ENCODE data around the gene FBXO41. TPM values are rescaled to one million over a fixed set of nuclear protein-coding genes. Genes with fewer than 3 reads are reported as not detected.

FBXO41 gene
- total RNA-seq, 1 donor from 2014 or later: 0.69 TPM

DNA sequence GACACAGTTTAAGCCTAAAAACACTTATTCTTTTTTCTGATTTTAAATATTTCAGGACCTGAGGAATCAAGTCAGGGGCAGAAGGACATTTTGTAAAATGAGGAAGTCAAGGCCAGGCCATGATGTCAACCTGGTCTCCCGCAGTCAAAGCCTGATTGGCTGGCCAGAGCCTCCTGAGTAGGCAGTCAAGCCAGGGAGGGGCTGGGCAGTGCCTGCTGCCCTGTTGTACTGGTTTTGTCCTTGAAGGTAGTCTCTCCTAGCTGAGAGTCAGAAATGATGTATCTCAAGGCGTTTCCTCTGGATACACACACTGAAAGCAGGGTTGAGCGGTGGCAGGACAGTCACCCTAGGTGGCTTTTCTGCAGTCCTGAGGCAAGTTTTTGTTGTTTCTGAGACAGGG lies 30.4 kb downstream of the FBXO41 start:
- ATAC-seq: no peak

DNA sequence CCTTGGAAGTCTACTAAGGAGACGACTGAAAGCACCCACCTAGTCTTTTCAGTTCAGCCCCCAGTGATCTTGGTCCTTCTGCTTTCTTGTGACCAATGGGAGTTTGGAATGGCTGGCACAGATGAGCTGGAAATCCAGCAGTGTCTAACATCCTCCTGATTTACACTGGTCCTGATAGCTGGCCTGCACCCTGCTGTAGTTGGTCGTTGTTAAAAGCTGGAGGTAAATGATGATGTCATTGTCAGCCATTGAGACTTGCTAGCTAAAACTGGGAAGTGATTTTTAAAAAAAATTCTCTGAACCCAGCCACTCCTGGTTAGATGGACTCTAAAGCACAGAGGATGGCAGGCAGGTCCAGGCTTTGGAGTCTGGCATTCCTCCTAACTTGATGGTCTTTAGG lies 30.9 kb downstream of the FBXO41 start:
- intact Hi-C loops (cut with micrococcal nuclease): no loop called here
- DNase-seq (no peak), ATAC-seq (no peak)

More for the DNA sequence above, 30.4 kb downstream of the FBXO41 start:
- intact Hi-C loops (cut with micrococcal nuclease): no loop called here
- no peak for DNase-seq

DNA sequence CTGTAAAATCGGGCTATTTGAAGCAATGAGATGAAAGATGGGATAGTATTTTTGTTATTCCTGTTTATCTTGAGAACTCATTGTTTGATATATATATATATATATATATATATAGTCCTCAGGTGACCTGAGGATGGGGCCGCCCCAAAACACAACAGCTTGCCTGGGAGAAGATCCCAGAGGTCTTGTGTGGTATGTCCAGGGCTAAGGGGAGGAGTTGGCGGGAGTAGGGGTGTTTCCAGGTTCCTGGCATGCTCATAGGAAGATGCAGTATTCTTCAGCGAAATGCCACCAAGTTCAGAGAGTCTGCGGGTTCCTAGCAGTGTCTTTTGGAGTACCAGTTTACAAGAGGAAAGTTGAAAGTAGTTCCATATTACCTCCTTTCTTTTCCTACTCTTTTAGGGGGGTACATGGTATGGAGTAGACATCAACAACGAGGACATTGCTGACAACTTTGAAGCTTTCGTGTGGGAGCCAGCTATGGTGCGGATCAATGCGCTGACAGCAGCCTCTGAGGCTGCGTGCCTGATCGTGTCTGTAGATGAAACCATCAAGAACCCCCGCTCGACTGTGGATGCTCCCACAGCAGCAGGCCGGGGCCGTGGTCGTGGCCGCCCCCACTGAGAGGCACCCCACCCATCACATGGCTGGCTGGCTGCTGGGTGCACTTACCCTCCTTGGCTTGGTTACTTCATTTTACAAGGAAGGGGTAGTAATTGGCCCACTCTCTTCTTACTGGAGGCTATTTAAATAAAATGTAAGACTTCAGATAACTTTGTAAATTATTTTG lies 31.8 kb downstream of the FBXO41 start:
- DNase-seq: no peak
- intact Hi-C loops (cut with micrococcal nuclease): no loop called here
- ATAC-seq: no peak

DNA sequence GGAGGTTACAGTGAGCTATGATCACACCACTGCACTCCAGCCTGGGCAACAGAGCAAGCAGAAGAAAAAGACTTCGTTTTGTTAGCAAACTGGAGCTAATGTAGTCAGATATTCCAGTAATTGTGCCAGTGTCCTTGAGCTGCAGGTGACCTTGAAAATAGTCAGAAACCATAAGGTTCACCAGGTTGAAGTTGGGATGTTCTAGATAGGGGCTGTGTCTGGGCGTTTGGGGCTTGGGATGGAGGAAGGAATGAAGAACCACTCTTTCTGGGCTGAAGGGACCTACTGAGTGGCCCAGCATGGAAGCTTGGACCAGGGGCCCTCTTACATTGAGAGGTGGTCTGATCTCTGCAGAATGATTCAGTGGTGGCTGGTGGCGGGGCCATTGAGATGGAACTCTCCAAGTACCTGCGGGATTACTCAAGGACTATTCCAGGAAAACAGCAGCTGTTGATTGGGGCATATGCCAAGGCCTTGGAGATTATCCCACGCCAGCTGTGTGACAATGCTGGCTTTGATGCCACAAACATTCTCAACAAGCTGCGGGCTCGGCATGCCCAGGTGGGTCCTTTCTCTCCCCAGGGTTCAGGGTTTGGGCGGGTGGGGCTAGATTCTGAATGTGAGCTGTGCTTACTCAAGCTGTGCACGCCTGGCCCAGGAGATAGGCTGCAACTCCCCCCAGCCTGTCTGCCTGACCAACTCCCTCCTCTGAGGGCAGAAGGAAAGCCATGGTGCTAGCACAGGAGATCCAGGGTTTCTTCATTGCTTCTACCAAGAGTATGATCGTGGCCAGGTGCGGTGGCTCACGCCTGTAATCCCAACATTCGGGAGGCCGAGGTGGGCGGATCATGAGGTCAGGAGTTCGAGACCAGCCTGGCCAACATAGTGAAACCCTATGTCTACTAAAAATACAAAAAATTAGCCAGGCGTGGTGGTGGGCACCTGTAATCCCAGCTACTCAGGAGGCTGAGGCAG lies 33.1 kb downstream of the FBXO41 start:
- ATAC-seq (no peak), DNase-seq (no peak)
- intact Hi-C loops (cut with micrococcal nuclease): no loop called here

DNA sequence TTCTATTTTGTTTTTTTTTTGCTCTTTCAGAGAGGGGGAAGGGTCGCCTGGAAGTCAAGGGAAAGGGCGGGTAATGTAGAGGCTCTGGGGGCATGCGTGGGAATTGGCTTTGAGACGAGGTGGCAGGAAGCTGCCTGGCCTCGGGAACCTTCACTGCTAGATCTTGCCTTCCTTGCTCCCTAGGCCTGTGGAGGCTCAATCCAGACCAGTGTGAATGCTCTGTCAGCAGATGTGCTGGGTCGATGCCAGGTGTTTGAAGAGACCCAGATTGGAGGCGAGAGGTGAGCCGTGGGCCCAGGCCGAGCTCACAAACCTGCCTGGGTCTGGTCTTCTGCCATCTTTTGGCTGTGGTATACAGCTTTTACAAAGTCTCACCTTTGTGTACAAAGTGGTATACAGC lies 34.6 kb downstream of the FBXO41 start:
- ATAC-seq: peak; percentile 44
- no peak for DNase-seq
- intact Hi-C loops (cut with micrococcal nuclease): no loop called here

DNA sequence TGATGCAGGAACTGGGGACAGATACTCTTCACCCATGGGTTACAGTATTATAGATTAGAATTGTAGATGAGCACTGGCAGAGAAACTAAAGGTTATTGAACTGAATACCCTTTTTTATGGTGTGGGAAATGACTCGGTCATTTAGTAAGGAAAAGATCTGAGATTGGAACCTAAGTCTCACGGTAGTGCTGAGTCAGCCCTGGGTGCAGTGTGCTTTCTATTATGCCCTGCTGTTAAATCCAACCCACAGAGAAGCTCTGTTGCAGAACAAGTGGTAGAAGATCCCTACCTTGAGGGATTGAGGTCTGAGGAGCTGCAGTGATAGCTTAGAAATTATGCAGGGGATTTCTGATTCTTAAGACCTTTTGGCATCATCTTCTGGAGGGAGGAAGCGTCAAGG lies 37.4 kb downstream of the FBXO41 start:
- ATAC-seq (no peak), DNase-seq (no peak)
- intact Hi-C loops (cut with micrococcal nuclease): no loop called here

DNA sequence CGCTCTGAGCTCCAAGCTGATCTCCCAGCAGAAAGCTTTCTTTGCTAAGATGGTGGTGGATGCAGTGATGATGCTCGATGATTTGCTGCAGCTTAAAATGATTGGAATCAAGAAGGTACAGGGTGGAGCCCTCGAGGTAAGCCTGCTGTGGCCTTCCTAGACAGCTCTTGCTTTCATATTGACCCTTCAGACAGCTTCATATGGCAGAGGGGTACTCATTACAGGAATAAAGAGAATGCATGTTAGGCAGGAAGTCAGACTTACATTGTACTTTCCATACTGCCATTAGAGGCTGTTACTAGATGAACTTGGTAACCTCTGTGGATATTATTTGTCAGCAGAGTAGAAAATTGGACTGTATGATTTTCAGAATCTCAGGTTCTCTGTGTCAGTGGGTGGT lies 39.7 kb downstream of the FBXO41 start:
- intact Hi-C loops (cut with micrococcal nuclease): no loop called here
- no peak for ATAC-seq
- DNase-seq: no peak

DNA sequence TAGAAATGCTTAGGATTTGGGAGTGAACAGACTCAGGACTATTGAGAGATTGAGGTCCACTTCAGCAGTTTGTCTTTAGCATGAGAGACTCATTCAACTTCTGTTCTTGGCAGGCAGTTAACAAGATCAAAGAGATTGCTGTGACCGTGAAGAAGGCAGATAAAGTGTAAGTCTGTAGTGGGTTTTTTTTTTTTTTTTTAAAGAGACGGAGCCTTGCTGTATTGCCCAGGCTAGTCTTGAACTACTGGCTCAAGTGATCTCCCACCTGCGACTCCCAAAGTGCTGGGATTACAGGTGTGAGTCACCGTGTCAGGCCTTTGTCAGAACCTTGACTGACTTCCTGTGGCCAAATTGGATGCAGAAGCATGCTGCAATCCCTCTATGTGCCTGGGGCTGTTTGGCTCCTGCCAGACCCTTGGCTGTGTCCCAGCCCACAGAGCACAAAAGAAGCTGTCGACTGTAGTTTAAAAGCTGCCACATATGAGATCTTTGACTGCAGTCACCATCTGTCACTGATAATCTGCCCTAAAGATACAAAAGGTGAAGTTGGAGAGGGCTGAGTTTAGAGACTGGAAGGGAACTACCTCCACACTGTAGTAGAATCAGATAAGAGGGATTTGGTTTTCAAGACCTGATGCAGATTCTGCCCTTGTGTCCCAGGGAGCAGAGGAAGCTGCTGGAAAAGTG lies 40.3 kb downstream of the FBXO41 start:
- intact Hi-C loops (cut with micrococcal nuclease): no loop called here
- no peak for DNase-seq

DNA sequence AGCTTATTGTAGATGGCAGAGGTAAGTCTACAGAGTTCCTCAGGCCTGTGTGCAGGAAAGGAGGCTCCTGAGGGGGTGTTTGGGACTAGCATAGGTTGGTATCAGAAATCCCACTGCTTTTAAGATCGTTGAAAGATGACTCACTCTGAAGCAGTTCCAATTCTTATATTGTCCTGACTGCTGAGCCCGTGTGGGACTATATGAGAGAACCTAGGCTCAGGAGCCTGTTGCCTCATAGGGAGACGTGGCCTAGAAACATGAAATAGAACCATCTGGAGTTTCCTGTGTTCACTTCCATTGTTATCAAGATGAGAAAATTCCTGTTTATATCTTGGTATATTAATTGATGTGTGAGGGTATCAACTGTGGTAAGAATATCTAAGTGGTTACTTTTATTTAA lies 44.5 kb downstream of the FBXO41 start:
- intact Hi-C loops (cut with micrococcal nuclease): no loop called here
- no peak for DNase-seq

More for the DNA sequence above, 40.3 kb downstream of the FBXO41 start:
- peak; percentile 81 for ATAC-seq

DNA sequence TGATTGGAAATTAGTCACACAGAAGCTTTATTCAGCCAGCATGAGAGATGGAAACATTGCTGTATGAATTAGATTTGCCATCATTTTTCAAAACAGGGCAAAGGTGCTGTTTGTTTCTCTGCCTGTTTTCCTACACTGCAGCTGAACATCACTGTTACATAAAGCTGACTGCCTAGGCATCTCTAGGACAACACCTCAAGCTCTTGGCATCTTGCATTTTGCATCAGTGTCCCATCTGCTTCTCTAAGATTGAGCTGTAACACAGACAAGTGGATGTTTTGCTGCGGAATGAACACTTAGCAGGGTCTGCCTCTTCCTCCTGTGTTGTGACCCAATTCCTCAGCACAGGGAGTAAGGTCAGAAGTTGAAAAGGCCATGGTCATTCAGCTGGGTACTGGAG lies 45.3 kb downstream of the FBXO41 start:
- no peak for ATAC-seq
- intact Hi-C loops (cut with micrococcal nuclease): no loop called here

More for the DNA sequence above, 44.5 kb downstream of the FBXO41 start:
- no peak for ATAC-seq

DNA sequence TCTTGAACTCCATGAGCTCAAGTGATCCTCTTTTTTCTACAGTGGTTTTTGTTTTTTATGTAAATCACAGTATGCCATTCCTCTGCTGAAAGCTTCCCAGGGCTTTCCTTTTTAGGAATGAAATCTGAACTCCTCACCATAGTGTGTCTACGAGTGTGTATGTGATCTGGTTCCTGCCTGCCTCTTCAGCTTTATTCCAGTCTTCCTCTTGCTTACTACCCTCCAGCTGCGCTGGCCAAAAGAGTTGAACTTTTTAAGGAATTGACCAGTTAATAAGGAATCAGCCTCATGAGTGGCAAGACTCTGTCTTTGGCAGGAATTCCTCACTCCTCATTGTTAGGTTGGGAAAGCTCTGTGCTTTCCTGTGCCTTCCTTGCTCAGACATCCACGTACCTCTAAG lies 46.1 kb downstream of the FBXO41 start:
- intact Hi-C loops (cut with micrococcal nuclease): no loop called here
- DNase-seq (no peak), ATAC-seq (no peak)

More for the DNA sequence above, 45.3 kb downstream of the FBXO41 start:
- DNase-seq: no peak

DNA sequence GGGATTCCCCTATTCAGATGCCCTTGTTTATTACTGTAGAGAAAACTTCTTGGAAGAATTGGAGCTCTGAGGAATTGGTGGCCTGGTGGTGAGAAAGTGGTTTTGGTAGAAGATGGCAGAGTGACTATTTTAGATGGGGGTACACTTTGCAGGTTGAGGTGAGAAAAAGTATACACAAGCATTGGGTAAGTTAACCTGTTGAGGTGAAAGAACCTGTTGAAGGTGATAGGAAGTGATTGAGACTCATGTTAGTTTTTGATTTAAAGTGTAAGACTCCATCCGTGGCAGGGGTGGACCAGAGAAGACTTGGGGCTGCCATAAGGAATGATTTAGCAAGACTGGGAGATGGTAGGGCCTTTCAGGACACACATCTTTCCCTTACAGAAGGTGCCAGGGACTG lies 47.1 kb downstream of the FBXO41 start:
- no peak for DNase-seq
- no peak for ATAC-seq
- intact Hi-C loops (cut with micrococcal nuclease): no loop called here

DNA sequence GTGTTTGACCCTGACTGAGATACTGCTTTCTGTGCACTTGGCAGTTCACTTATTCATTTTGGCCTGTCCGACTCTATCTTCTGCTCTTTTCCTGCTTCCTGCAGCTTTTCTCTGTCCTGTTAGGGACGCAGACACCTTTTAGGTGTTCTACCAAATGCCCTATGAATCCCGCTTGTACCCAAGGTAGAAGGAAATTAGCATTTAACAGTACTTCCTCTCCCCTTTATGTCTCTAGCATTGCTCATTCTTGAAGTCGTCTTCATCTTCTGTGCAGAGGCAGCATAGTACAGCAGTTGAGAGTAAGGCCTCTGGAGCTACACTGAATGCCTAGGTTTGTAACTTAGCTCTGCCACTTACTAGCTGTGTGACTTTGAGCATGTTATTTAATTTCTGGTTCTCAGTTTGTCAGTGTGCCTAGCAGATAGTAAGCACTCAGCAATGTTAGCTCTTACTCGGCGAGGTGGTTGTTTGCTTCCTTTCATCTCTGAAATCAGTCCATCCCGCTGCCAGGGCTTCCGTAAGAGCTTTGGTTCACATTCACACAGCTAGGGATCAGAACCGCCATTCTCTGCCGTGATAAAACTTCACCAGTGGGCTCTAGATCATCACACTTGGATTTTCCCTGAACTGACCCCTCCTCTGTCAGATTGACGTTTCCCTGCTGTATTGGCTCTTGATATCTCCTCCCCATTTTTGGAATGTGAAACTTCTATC lies 48.8 kb downstream of the FBXO41 start:
- DNase-seq (no peak), ATAC-seq (no peak)
- intact Hi-C loops (cut with micrococcal nuclease): no loop called here

DNA sequence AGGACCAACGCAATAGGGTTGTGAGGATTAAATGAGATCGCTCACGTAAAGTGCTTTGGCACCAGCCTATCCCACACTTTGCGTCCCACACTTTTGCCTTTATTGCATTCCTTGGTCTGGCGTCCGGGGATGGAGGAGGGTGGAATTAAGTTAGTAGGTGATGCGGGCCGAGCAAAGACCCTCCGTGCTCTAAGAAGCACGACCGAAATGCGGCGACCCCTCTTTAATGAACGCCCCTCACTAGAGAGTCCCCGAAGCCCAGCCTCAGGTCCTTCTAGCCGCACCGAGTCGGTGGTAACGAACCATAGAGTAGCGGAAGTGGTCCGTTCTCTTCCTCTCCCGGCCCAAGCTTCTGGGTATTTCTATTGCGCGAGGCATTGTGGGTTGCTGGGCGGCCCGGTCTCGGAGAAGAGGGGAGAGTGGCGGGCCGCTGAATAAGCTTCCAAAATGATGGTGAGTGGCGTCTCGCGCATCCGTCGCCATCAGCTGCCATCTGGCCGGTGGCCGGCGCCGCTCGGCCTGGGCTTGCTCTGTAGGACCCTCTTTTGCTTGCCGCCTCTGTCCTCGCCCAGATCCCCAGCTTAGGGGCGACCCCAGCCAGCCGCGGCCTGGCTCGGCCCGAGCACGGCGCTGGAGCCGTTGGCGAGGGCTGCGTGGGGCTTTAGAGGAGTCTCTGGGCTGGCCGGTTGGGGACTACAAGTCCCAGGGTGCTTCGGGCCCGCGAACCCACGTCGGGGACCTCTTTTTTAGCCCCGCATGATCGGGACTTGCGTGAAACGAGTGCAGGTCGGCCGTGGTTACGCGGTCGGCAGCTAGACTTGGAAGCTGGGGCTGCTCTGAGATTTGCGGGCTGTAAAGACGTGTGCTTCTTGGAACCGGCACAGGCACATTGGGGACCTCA lies 50.1 kb downstream of the FBXO41 start, which contains the start of gene CCT7:
CCT7 (plus strand) TSS at position 377 of the 901 bp plus-strand sequence; CDS start at position 448, 71 bp downstream.
- peak; percentile 87 for DNase-seq

DNA sequence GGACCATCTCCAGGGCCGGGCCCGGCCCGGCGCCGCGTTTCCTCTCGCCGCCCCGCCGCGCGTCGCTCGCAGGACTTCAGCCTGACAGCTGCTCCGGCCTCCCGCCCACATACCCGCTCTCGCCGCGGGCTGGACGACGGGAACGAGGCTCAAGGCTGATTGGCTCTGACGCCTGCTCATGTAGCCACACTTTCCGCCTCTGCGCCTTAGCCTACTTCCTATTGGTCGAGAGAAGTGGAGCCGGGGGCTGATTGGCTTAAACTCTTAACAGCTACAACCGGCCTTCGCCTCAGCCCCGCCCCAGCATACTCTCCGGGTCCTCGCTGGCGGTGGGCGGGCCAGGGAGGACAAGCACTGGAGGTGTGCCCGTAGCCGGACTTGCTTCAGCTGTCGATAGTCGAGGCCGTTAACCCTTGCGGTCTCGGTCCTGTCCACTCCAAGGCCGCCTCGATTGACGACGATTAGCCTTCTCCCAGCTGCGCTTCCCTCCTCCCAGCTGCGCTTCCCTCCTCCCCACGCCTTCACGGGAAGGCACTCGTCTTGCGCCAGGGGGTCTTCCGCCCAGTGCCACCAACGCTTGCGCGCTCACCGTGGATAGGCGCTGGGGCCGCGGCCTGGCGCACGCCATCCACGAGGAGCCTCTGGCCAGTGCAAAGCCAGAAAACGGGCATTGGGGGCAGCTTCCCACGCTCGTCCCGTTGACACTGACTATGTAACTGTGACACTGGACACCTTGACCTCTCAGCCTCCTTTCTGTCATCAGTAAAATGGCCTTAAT lies 50.9 kb downstream of the FBXO41 start, which contains the start of gene PRADC1:
PRADC1 (minus strand) TSS at position 86 of the 778 bp plus-strand sequence; CDS start at position 7, 79 bp downstream.
- intact Hi-C loops (cut with micrococcal nuclease): no loop called here
- DNase-seq: peak; percentile 97
- ATAC-seq: peak; percentile 93

More for the DNA sequence above, 50.1 kb downstream of the FBXO41 start, which contains the start of gene CCT7:
- intact Hi-C loops (cut with micrococcal nuclease): no loop called here
- ATAC-seq: peak; percentile 89

DNA sequence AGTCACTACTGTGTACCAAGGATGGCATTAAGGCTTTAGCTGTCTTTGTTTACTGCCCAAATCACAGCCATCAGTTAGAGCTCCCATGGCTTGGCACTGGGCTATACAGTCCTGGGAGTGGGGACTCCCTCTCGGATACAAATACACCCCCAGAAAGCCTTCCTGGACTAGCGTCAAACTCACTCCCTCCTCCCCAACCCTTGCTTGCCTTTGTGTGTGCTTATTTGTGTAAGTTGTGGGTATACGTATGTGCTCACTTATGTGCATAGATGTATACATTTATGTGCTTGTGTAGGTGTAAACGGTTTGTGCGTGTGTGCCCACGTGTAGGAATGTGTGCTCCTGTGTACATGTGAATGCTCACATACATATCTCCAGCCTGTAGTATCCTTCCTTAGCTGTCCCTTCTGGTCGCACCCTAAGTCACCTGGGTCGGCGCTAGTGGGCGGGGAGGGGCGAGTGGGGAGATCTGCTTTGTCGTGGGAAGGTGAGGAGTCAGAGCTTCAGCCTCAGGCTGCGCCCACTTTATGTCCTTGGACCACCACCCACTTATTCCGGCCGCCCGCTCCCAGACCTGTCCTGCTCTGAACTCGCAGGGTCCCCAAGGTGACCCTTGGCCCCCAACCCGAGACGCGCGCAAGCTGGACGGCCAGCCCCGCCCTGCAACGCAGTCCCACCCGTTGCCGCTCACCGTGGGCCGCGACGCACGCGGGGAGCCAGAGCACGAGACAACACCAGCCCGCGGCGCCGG lies 51.7 kb downstream of the FBXO41 start:
- ATAC-seq (peak; percentile 0), DNase-seq (no peak)
- intact Hi-C loops (cut with micrococcal nuclease): no loop called here
